Cardiac muscle cell (in vitro differentiated cells and primary cell): ENCODE data around the gene RBM47. TPM values are rescaled to one million over a fixed set of nuclear protein-coding genes. Genes with fewer than 3 reads are reported as not detected.
A peak's percentile ranks its signal among the peaks of the same experiment; 100 is the strongest.

Experiments
- DNase-seq, 2 donors: peaks; one replicate each; pipeline versions ENCODE4 v3.0.0 to v3.0.0-alpha.2; 2010 to 2017; ENCODE audit warnings: low read depth in 1 of 2, low spot score in 1 of 2
- H3K27ac ChIP-seq: fragments of 200-600 bp; sonication (generic); 2 replicates; pipeline ENCODE4 v1.5.1; 2016
- H3K27me3 ChIP-seq: fragments of 200-600 bp; sonication (generic); 2 replicates; pipeline ENCODE4 v1.6.0; 2016; ENCODE audit warnings: control low read depth
- H3K36me3 ChIP-seq: fragments of 200-600 bp; sonication (generic); 2 replicates; pipeline ENCODE4 v1.5.1; 2016; ENCODE audit warnings: control low read depth
- H3K4me1 ChIP-seq: fragments of 200-600 bp; sonication (generic); 2 replicates; pipeline ENCODE4 v1.8.1; 2017; ENCODE audit warnings: low read depth, mild to moderate bottlenecking, mixed run types
- H3K4me3 ChIP-seq: fragments of 200-600 bp; sonication (generic); 2 replicates; pipeline ENCODE4 v1.5.1; 2016; ENCODE audit warnings: mild to moderate bottlenecking
- H3K9me3 ChIP-seq: fragments of 200-600 bp; sonication (generic); 2 replicates; pipeline ENCODE4 v1.5.1; 2017; ENCODE audit warnings: low read depth, mild to moderate bottlenecking, control low read depth
- polyA plus RNA-seq: library from polyadenylated mRNA; unstranded; fragments of >200 nt; fragmentation: Nextera tagmentation; extraction: Ambion mirVana; gene quantifications from 2 replicates; pipeline ENCODE4 v1.2.1, GENCODE V29; 2016
- total RNA-seq: library from RNA; depleted of rRNA; stranded (reverse); fragments of >200 nt; gene quantifications from 2 replicates; pipeline ENCODE4 v1.2.3, GENCODE V29; 2016
- TF ChIP-seq, protein P1 (sequence below): IDR thresholded peaks from 2 replicates; pipeline ENCODE4 v1.5.1; 2012; ENCODE audit warnings: low read depth, mild to moderate bottlenecking, low read length

The RBM47 gene
- total and polyA plus RNA-seq, 2 experiments from 2014 or later = 1.1 to 1.4 TPM

DNA sequence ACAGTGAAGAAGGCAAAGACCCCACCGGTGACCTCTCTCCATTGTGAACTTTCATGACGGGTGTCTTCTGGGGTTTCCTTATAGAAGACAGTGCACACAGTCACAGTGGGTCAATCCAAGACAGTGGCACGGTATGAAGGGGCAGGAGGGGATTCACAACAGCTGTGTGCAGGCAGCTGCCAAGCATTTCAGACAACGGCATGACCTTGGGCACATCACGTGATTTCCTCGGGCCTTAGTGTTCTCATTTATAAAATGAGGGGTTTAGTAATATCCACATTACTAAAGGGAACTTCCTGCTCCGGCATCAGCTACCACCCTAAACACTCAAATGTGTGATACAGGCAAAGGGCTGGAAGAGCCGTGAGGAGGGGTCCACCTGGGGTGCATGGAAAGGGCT is 42.9 kb downstream of the RBM47 start:
- Histone ChIP-seq H3K4me3 (no peak overlapping the region), H3K9me3 (no peaks in the 10 kb centered on the region), H3K27ac (no peak overlapping the region), H3K36me3 (no peaks in the 10 kb centered on the region), H3K27me3 (no peaks in the 10 kb centered on the region), H3K4me1 (no peaks in the 10 kb centered on the region)
- TF ChIP-seq, protein P1, sequence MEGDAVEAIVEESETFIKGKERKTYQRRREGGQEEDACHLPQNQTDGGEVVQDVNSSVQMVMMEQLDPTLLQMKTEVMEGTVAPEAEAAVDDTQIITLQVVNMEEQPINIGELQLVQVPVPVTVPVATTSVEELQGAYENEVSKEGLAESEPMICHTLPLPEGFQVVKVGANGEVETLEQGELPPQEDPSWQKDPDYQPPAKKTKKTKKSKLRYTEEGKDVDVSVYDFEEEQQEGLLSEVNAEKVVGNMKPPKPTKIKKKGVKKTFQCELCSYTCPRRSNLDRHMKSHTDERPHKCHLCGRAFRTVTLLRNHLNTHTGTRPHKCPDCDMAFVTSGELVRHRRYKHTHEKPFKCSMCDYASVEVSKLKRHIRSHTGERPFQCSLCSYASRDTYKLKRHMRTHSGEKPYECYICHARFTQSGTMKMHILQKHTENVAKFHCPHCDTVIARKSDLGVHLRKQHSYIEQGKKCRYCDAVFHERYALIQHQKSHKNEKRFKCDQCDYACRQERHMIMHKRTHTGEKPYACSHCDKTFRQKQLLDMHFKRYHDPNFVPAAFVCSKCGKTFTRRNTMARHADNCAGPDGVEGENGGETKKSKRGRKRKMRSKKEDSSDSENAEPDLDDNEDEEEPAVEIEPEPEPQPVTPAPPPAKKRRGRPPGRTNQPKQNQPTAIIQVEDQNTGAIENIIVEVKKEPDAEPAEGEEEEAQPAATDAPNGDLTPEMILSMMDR = no peak
- DNase-seq = no peak

DNA sequence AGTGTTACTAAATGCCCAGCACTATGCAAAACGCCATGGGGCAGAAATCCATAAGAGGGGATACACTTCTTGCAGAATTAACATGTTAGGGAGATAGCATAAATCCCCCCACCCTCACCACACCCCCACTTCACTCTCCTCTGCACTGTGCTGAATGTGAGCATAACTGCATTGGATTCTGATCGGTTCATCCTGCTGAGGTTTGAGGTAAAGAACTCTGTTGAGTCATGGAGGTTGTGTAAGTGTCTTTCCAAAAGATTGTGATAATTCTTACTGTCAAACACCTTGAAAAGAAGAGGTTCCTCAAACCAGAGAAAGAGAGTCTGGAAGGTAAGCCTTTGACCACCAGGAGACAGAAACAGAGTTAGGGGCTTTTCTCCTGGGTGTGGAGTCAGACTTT is 43.6 kb downstream of the RBM47 start:
- TF ChIP-seq, protein P1 = no peak
- no peaks in the 10 kb centered on the region for H3K27me3 ChIP-seq
- H3K27ac ChIP-seq = no peak overlapping the region
- H3K9me3 ChIP-seq = no peaks in the 10 kb centered on the region
- no peak overlapping the region for H3K4me3 ChIP-seq
- DNase-seq = no peak
- H3K36me3 ChIP-seq = no peaks in the 10 kb centered on the region
- no peaks in the 10 kb centered on the region for H3K4me1 ChIP-seq

DNA sequence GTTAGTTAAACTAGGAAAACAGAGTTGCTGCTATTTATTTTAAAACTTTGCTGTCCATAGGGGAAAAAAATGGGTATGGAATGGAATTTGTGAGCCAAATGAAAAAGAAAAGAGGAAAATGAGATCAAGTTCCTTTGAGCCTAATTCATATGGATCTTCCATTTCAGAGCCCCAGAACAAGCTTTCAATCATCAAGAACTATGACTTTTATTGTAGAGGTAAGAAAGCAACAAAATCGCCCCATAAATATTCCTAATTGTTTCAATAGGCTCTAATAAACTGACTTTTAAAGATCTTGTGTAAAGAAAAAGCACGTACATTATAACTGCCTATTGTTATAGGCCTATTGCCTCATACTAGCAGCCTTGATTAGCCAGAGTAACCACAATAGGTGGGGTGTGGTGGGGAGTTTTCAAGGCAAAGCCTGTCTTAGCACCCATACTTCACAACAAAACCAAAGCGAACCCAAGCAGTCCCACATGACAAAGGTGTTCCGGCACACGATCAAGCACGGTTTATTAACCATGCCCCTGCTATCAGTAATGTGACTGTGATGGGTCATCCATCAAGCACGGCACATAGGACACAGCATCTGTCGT is 44.4 kb downstream of the RBM47 start:
- no peak overlapping the region for H3K27ac ChIP-seq
- H3K4me3 ChIP-seq = no peak overlapping the region
- H3K36me3 ChIP-seq = no peaks in the 10 kb centered on the region
- TF ChIP-seq, protein P1 = no peak
- no peaks in the 10 kb centered on the region for H3K4me1 ChIP-seq
- H3K9me3 ChIP-seq = no peaks in the 10 kb centered on the region
- H3K27me3 ChIP-seq = no peaks in the 10 kb centered on the region
- peak in 1 of 2 donors; percentile 26 for DNase-seq

DNA sequence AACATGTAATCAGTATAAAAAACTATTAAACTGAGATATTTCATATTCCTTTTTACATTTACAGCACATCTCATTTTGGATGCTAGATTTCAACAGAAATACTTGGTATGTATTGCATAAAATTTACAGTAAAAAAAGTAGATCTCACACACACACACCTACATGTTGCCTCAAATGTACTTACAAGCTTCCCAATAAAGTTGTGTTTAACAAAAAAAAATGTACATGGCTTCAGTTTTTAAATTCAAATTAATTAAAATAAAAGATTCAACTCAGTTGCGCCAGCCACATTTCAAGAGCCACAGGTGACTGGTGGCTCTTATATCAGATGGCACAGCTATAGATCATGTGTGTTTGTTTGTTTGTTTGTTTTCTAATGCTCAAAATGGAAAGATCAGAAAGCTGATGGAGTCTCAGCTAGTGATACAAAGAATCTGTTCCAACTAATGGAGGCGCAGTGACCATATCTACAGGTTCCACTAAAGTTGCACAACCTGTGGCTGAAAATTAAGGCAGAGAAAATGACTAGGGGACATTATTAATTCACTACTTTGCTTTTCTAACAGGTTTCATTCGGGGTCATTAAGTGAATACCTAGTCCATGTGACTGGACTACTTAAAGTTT is 45.0 kb downstream of the RBM47 start:
- DNase-seq = no peak
- Histone ChIP-seq H3K4me3 (no peak overlapping the region), H3K36me3 (no peaks in the 10 kb centered on the region), H3K4me1 (no peaks in the 10 kb centered on the region), H3K27me3 (no peaks in the 10 kb centered on the region), H3K27ac (no peak overlapping the region), H3K9me3 (no peaks in the 10 kb centered on the region)
- TF ChIP-seq, protein P1 = no peak

DNA sequence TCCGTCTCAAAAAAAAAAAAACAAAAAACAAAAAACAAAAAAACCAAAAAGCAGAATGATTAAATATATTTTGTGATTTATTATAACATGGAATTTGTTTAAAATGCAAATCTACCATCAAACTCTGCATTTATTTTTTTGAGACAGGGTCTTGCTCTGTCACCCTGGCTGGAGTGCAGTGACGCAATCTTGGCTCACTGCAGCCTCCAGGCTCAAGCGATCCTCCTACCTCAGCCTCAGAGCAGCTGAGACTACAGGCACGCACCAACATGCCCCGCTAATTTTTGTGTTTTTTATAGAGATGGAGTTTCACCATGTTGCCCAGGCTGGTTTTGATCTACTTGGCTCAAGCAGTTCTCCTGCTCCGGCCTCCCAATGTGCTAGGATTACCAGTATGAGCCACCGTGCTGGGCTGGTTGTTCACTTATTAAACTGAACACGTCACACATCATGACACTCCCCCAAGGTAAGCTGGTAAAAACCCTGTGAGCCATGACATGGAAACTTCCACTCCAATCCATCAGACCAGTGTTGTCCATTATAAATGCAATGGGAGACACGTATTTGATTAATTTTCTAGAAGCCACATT is 45.7 kb downstream of the RBM47 start:
- H3K9me3 ChIP-seq = no peaks in the 10 kb centered on the region
- H3K27ac ChIP-seq = no peak overlapping the region
- no peaks in the 10 kb centered on the region for H3K4me1 ChIP-seq
- DNase-seq = no peak
- H3K4me3 ChIP-seq = no peak overlapping the region
- TF ChIP-seq, protein P1 = no peak
- H3K27me3 ChIP-seq = no peaks in the 10 kb centered on the region
- H3K36me3 ChIP-seq = no peaks in the 10 kb centered on the region
